ENCODE data around the gene GNB1L.

GNB1L gene

DNA sequence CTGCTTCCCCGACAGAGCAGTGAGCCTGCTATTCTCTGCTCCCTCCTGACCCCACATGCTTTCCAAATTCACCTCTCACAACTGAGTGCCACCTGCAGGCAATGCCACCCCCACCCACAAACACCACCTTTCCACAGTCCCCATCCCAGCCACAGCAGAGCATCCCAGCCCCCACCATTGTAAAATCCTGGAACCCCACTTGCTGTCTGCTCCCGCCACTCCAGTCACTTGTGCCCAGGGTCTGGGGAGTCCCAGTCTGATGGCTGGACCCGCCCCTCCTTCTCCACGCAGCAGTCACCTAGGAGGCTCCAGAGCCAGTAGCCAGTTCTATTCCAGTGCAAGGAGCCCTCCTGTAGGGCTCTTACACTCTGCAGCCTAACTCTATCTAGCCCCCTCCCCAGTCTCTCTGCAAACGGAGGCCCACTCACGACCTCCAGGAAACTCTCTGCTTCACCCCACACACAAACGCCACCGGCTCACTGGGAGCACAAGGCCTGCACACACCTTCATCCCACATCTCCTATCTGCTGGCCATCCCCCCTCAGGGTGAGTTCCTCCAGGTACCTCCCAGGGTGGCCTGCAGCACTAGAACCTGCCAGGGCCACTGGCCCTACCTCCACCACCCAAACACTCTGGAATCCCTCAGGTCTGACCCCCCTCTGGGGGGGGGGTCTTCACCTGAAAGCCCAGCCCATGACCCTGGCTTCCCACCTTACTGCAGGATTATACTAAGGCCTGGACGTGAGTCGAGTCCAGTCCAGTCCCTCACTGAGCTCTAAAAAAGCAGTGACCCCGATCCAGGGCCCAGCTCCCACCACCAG lies 1.4 kb downstream of the GNB1L start:
- TF ChIP-seq POLR2A (IDR thresholded peaks at IDR 0.05; ENCODE audit: low read depth, low read length), result no peak
- FAIRE-seq, result no peak

DNA sequence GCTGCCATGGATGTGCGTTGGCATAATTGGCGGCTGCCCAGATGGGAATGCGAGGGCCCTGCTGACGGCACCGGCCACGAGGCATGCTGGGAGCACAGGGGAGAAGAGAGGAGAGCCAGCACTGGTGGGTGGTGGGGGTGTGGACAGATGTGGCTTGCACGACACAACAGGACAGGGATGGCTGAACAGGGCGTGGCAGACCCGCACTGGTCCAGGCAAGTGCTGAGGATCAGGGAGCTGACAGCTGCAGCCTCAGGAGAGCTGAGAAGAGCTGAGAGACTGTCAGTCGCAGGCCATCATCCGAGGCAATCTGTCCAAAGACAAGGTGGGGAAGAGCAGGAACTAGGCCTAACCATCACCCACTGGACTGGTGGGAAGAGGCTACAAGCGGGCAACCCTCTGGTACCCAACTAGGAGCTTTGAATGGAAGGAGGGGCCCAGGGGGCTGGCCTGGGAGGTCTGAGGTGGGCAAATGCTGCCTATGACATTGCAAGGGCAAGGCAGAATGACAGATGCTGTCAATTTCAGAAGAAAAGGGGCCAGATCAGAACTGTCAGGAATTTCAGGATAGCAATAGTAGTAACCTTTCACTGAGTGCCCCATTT lies 2.4 kb downstream of the GNB1L start:
- TF ChIP-seq POLR2A (IDR thresholded peaks at IDR 0.05; ENCODE audit: low read depth, low read length), result no peak
- FAIRE-seq (no peak), DNase-seq (ENCODE audit: insufficient read length, low spot score) (no peak)

More for the DNA sequence above, 1.4 kb downstream of the GNB1L start:
- DNase-seq (ENCODE audit: insufficient read length, low spot score), result no peak

DNA sequence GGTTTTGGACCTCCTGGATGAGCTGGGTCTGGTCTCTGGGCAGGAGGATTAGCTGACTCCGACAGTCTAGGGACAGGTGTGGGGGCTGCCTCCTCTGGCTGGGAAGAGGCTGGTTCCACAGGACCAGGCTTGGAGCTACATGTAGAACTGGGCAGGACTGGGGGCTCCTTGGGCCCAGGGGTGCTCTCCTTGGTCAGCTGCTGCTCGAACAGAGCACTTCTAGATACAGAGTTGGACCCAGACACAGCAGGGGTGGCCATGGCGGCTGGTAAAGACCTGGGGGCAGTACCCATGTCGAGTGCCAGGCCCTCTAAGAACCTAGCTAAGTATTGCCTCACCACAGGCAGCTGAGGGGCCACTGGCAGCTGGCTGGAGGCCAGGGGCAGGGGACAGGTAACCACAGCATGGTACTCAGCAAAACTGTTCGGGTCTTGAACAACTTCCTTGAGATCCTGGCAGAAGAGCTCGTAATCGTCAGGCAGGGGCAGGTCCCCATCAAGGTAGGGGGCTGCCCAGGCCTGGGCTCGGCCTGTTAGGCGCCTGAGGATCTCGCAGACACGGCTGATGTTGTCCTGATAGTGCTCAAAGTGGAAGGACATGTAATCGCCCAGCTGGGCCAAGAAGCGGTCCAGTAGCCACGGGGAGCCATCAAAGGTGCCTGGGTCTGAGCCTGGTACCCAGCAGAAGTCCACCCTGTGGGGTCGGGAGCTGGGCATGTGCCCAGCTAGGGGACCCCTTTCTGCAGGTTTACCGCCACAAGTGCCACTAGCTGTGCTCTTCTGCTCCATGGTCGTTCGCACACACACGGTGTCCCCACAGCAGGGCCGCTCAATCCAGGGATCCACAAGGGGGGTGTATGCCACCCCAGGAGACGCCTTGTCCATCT lies 3.1 kb downstream of the GNB1L start:
- FAIRE-seq, result no peak
- TF ChIP-seq POLR2A (IDR thresholded peaks at IDR 0.05; ENCODE audit: low read depth, low read length), result no peak
- DNase-seq (ENCODE audit: insufficient read length, low spot score), result no peak

DNA sequence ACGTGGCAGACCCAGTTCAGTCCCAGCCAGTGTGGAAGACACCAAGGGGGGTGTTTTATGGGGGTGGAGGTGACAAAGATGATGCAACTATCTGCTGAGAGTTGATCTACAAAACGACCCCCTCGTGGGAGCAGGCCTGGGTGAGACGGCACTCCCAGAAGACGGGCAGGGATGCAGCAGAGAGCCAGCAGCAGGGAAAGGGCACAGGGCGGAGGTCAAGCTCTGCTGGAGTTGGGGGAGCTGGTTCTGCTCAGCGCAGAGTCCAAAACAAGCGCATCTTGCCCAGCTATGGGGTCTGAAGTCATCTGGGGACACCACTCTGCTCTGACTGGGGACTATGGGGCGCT lies 3.9 kb downstream of the GNB1L start:
- no peak for TF ChIP-seq POLR2A (IDR thresholded peaks at IDR 0.05; ENCODE audit: low read depth, low read length)

DNA sequence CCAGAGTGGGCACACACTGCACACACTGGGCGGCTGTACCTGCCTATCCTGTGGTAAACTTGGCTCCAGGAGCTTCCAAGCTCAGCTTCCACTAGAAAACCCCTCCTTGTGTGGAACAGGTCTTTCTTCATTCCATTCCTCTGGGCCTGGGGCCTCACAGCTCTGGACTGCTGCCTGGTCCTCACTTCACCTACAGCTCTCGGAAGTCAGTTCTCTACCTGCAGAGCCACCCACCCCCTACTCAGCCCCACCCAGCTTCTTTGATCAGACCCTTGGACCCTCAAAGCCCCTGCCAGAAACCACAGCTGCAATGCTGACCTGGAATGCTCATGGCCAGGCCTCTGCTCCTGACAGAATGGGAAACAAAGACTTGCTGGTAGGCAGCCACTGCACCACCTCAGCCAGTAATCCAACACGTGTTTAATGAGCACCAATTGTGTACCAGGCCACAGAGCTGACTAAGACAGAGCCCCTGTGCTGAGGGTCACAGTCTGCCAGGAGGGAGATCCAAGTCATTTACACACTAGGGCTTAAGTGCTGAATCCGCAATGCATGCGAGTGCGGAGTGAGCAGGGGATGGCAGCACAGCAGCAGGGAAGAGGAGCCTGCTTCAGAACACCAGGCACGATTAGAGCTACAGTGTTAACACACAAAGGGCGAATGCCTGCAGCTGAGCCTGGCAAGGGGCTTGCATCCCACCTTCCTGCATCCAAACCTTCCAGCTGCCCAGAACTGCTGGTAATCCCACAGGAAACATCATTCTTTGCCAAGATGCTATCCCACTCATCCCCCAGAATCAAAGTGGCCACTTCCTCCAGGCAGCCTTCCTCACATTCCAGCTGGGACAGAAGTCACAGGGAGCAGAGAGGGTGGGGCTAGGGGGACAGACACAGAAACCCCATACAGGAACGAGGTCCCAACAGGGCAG lies 4.6 kb downstream of the GNB1L start:
- FAIRE-seq, result no peak
- DNase-seq (ENCODE audit: insufficient read length, low spot score), result no peak
- no peak for TF ChIP-seq POLR2A (IDR thresholded peaks at IDR 0.05; ENCODE audit: low read depth, low read length)

More for the DNA sequence above, 3.9 kb downstream of the GNB1L start:
- FAIRE-seq, result no peak
- DNase-seq (ENCODE audit: insufficient read length, low spot score), result no peak

DNA sequence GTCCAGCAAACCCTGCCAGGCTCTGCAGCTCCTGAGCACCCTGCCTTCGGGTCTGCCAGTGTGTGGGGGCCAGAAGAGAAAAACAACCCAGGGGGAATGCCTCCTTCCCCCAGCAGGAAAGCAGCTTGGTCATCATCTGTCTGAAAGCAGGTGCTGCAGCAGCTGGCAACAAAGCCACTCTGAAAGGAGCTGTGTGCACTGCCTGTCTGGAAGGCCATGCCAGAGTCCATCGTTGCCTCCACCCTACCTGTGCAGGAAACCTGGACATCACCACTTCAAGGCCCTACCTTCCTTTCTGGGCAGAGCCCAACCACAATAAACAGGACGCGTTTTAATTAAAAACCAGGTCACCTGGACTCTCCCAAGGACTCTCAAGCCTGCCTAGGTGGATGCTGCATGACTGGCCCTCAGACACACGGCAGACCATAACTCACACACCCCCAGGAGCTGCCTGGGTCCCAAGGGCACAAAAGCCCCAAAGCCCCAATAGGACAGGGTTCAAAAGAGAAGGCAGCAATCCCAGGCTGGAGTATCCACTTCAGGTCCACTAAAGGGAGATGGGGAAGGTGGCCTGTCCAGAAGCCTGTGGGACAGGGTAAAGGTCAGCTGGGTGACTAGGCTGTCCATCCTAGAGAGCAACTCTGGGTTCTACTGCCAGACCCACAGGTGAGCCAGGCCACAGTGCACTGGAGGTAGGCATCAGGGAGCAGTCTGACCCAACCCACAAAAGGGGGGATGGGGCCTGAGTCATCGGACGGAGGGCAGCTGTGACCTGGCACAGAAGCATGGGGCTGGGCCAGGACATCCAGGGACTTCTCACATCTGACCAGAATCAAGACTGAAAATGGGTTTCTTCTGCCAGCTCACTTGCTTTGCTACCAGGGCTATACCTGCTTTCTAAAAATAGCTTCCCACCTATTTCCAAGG lies 6.1 kb downstream of the GNB1L start:
- DNase-seq (ENCODE audit: insufficient read length, low spot score), result peak; percentile 32
- FAIRE-seq, result no peak

DNA sequence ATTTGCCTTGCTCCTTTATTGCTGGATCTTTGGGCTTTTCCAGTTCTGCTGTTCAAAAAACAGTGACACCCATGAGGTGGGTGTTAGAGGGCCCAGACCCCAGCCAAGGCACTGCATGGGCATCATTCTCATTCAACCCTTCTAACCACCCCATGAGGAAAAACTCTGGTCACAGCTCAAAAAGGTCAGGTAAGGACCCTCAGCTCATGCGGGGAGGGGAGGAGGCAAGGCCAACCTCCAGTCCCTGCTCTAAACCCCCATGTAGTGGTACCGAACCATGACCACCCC lies 7.4 kb downstream of the GNB1L start:
- TF ChIP-seq POLR2A (IDR thresholded peaks at IDR 0.05; ENCODE audit: low read depth, low read length), result no peak
- DNase-seq (ENCODE audit: insufficient read length, low spot score) (no peak), FAIRE-seq (no peak)

More for the DNA sequence above, 6.1 kb downstream of the GNB1L start:
- no peak for TF ChIP-seq POLR2A (IDR thresholded peaks at IDR 0.05; ENCODE audit: low read depth, low read length)

DNA sequence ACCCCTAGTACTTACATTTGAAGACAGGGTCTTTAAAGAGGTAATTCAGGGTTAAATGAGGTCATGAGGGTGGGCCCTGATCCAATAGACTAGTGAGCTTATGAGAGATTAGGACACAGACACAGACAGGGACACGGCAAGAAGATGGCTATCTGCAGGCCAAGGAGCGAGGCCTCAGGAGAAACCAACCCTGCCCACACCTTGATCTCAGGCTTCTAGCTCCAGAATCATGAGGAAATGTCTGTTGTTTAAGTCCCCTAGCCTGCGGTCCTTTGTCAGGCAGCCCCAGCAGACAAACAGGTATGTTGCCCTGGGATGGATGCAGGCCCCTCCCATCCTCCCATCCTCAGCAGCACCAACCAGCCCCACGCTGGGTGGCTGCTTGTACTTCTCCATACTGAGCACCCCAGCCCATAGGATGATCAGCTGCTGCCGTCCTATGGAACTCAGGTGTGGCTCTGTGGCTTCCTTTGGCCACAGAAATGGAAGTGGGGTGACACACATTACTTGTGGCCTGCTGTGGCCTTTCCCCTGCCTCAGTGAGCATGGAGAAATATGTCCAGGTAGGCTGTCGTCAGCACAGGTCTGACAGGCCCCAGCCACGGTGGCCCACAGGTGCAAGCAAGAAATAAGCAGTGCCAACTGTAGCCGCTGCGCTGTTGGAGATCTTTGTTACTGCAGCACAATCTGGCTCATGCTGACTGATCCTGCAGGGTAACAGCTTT lies 7.9 kb downstream of the GNB1L start:
- DNase-seq (ENCODE audit: insufficient read length, low spot score), result no peak
- no peak for FAIRE-seq
- no peak for TF ChIP-seq POLR2A (IDR thresholded peaks at IDR 0.05; ENCODE audit: low read depth, low read length)

DNA sequence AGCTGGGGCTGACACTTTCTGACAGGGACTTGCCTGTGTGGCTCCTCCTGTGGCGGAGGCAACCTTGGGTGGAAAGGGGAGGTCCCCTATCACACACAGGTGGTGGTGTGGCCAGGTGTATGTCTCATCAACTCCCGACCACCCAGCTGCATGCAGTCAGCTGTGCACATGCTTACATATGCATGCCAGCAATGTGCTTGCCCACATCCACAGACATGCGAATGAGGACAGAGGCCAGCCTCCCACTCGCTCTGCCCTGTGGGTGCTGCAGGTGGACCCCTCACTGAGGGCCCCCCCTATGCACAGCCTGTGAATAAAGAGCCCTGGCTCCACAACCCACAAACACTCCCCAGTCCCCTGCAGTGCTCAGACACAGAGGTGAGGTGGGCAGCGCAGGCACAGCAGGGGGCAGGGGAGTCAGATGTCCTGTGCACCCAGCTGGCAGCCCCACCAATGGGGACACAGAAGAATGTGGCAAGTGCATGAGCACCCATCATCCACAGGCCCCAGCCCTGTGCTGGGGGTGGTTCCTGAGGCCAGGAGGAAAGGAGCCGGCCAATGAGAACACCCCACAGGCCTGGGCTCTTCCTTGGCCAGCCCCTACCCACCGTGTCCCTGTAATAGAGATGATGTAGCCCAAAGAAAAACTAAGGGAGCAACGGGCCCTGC lies 9.5 kb downstream of the GNB1L start:
- FAIRE-seq (no peak), DNase-seq (ENCODE audit: insufficient read length, low spot score) (peak; percentile 26)
- no peak for TF ChIP-seq POLR2A (IDR thresholded peaks at IDR 0.05; ENCODE audit: low read depth, low read length)

DNA sequence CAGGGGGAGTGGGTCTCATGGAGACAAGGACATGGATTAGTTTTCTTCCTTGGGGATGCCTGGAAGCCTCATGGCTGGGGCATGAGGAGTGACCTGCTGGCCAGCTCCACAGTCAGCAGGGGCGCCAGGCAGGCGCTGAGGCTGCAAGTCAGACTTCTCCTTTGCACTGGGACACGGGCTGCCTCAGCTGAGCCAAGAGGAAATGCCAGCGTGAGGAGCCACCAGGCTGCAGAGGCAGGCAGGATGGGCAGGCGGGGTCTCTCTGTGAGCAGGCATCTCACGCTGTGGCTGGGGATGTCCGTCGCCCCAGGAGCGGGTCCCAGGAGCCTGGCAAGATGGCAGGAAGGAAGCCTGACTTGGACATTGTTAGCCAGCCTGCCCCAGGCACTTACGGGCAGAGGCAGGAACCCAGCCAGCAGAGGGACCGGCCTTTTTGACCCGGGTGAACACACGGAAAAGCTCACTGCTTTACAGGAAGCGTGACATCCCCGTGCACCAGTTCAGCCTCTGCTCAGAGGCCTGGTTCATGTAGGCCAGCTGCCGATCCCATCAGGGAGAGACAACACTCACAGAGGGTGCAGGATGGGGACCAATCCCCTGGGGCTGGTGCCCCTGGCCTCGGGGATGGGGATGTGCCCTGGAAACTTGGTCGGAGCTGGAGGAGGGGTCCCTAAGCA lies 10.2 kb downstream of the GNB1L start:
- FAIRE-seq, result no peak
- peak; percentile 57 for DNase-seq (ENCODE audit: insufficient read length, low spot score)
- TF ChIP-seq POLR2A (IDR thresholded peaks at IDR 0.05; ENCODE audit: low read depth, low read length), result 0 out of 2 replicates have a peak, but pooled peaks have one; percentile 17

DNA sequence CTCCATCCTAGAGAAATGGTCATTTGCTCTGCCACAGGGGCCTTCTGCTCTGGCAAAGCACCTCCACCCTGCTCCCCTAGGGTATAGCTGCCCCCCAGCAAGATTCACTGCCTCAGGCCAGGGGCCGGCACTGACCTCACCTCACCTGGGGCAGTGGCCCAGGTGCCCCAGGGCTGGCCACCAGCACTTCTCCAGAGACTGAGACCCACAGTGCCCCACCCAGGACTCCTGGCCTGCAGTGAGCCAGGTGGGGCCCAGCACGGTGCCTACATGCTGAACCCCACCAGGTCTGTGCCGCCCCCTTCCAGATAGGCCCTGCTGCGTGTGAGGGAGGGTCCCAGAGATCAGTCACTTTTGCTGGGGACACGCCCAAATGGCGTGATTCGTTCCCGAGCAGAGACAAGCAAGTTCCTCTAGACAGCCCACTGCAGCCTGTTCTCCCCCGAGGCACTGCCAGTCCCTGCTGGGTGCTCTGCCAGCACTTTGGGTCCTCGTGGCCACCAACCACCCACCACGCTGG lies 10.8 kb downstream of the GNB1L start:
- no peak for DNase-seq (ENCODE audit: insufficient read length, low spot score)

More for the DNA sequence above, 10.8 kb downstream of the GNB1L start:
- no peak for FAIRE-seq
- no peak for TF ChIP-seq POLR2A (IDR thresholded peaks at IDR 0.05; ENCODE audit: low read depth, low read length)
